Peyer's patch (tissue), 4 donors: ENCODE data around the gene SAMD13.

Experiments
- CTCF ChIP-seq, 6 experiments: fragments of 450-650 bp in 4 of 6; fragments of 200-600 bp in 2 of 6; sonication (generic) in 1 of 6; IDR thresholded peaks; one replicate each; pipeline ENCODE4 v1.5.1; 2017 to 2019; ENCODE audit warnings: antibody characterized with exemption in 6 of 6, mild to moderate bottlenecking in 3 of 6, moderate library complexity in 1 of 6
- POLR2A ChIP-seq, 2 donors: fragments of 450-650 bp; IDR thresholded peaks; one replicate each; pipeline ENCODE4 v1.5.1; 2017; ENCODE audit warnings: antibody characterized with exemption in 2 of 2, mild to moderate bottlenecking in 2 of 2, moderate library complexity in 2 of 2

- TF ChIP-seq CTCF (IDR thresholded peaks at IDR 0.05) (no peak), POLR2A (IDR thresholded peaks at IDR 0.05) (no peak)
Observed at GRCh38 chr1:84363019-84363418, 61.5 kb downstream of the SAMD13 start.
